ENCODE results near the gene MRPL20.

DNA sequence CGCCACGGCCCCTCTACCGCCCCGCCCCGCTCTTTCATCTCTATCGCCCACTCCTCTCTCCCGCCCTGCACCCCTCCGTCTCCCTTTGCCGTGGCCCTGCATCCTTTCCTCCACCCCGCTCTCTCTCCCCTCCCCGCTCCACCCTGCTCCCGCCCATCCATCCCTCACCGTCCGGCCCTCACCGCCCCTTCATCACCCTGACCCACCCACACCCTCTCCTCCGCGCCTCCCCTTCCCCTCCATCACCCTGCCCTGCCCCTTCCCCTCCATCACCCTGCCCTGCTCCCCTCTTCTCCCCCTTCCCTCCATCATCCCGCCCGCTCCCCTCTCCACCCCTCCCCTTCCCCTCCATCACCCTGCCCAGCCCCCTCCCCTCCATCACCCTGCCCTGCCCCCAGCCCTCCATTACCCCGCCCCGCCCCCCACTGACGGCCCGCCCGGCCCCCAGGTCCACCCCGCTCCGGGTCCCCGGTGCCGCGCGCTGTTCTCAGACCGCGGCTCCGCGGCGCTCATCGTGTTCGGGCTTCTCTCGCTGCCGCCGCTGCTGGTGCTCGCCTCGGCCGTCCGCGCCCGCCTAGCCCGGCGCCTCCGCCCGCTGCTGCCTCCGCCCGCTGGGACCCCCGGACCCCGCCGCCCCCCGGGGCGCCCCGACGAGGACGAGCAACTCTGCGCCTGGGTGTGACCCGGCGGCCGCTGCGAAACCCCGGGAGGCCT is 20.2 kb upstream of the MRPL20 start:
- TF ChIP-seq CTCF (IDR thresholded peaks at IDR 0.05) (no peak), POLR2AphosphoS5 (IDR thresholded peaks at IDR 0.05) (no peak), POLR2A (IDR thresholded peaks at IDR 0.05) (no peak)

Measured in suprapubic skin (tissue), 4 donors.